GM12874 (cell line): ENCODE measurements around the gene C9orf43.

Experiments
- TF ChIP-seq, protein P1 (sequence below): IDR thresholded peaks from 2 replicates; pipeline ENCODE4 v1.5.1; 2011; ENCODE audit warnings: low read depth, mild to moderate bottlenecking, control low read depth, low read length, moderate library complexity; ENCODE audit not compliant: insufficient read depth

C9orf43 gene

DNA sequence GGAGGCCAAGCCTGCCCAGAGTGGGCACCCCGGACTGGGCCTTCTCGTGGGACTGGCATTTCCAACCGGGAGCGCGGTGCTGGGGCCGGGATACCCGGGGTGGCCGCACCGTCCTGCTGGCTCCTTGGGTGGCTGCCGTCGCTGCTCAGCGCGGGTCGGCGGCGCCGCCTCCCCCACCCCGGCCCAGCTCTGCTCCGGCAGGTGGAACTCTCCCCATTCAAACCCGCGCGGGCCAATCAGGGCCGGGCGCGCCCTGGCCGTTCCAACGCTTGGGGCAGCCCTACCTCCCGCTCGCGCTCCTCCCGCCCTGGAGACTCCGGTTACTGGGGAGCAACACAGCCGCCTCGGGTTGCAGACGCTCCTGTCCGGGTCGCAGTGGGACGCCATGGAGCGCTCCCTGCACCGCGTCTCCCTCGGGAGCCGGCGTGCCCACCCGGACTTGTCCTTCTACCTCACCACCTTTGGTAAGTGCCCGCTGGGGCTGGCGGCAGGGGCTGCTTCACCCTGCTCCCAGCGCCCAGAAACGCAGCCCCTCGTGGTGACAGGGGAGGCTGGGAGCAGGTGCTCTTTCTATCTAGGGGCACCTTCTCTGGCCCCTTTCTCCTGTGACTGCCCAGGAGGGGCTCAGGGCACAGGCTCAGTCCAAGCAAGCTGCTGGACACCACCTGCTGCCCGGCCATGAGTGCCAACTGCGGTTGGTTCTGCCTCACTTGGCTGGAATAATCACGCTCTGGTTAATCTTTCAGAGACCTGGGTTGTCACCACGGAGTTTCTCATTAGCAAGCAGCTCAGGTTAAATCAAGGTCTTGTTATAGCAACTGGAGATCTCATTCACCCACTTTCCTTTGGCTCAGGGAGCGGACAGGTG is 53.1 kb downstream of the C9orf43 start, which contains the start of gene RGS3:
TSS of gene RGS3 (plus strand) at position 310 of the 868 bp plus-strand sequence. CDS start at position 386, 76 bp downstream.
- TF ChIP-seq, protein P1, sequence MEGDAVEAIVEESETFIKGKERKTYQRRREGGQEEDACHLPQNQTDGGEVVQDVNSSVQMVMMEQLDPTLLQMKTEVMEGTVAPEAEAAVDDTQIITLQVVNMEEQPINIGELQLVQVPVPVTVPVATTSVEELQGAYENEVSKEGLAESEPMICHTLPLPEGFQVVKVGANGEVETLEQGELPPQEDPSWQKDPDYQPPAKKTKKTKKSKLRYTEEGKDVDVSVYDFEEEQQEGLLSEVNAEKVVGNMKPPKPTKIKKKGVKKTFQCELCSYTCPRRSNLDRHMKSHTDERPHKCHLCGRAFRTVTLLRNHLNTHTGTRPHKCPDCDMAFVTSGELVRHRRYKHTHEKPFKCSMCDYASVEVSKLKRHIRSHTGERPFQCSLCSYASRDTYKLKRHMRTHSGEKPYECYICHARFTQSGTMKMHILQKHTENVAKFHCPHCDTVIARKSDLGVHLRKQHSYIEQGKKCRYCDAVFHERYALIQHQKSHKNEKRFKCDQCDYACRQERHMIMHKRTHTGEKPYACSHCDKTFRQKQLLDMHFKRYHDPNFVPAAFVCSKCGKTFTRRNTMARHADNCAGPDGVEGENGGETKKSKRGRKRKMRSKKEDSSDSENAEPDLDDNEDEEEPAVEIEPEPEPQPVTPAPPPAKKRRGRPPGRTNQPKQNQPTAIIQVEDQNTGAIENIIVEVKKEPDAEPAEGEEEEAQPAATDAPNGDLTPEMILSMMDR = no peak

DNA sequence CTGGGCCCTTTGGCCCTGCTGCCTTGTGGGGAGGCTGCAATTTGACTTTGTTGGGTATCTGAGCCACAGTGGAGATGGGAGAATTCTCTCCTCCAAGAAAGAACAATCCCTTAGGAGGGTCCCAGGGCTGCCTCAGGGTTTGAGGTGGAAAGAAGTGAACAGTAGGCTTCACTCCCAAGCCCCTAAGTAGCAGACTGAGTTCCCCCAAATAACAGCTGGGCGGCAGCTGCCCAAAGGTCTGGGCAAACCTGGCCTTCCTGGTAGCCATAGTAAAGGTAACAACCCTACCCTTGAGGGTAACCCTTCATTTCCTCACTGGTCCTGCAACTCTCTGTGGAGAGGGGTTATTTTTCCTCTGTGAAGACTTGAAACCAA is 53.7 kb downstream of the C9orf43 start:
- TF ChIP-seq, protein P1 = no peak

DNA sequence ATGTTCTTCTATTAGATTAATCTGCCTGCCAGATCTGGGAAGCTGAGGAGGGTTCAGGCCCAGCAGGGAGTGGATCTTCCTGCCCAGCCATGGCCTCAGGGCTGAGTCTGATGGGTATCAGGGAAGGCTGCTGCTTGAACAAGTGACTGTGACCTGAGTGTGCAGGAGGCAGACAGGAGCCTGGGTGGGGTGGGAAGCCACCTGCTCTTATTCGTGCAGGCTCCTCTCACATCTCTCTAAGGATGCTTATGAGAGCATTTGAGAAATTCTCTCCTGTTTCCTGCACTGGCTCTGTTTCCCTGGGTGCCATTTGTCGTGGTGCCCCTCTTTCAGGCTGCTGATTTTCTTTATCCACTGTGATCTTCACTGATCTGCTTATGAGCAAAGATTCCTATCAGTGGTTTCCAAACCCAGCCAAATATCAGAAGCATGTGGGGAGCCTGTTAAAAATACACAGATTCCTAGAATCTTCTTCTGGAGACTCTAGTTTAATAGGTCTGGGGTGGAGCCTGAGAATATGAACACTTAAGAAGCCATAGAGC is 55.1 kb downstream of the C9orf43 start:
- TF ChIP-seq, protein P1 = no peak

DNA sequence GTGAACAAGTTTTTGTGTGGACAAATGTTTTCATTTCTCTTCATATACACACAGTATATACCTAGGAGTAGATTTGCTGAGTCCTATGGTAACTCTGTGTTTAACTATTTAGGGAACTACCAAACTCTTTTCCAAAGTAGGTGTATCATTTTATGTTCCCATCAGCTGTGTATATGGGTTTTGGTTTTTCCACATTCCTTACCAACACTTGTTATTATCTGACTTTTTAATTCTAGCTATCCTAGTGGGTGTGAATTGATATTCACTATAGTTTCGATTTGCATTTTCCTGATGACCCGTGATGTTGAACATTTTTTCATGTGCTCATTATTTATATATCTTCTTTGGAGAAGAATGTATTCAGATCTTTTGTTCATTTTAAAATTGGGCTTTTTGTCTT is 56.6 kb downstream of the C9orf43 start:
- TF ChIP-seq, protein P1 = no peak

DNA sequence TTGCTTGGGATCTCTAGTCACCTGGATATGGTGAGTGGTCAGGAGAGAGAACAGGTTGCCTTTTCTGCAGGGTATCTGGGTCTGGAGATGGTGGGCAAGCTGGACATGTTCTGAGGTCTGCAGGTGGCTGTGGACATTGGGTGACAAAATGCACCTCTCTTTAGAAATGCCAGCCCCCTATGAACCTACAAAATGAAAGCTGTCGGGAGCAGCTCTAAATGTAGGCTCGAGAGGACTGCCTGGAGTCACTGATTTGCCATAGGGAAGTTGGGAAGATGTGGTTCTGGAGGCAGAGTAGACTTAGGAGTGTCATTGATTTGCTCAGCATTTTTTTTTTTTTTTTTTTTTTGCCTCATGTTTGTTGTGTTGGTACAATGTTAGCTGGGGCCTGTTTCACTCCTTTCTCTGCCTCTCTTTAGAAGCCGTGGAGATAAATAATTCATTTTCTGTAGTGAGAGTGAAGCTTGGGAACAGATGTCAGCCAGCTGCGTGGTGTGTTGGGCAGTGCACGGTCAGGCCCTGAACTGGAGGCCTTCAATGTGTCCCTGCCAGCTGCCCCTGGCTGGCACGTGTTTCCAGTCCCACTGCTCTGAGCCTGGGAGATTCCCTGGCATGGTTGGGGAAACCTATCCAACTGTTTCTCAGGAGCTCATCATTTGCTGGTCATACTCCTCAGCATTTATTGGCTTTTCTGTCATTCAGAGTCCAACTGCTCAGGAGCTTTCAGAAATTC is 58.3 kb downstream of the C9orf43 start:
- TF ChIP-seq, protein P1 = no peak

DNA sequence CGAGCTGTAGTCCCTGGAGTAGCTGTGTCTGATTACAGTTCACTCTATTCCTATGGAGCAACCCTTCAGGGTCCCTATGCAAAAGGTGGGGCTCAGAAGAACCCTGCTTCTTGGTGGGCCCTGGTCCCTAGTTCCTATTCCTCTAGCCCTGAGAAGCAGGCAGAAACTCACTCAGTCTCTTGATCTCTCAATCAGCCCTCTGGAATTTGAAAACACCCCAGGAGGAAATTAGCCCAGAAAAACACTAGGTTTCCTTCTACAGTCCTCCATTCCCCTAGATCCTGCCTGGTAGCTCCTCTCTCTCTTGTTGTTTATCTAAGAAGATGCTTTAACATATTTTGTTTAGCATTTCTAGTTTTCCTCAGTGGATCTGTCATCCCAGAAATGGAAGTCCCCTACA is 60.6 kb downstream of the C9orf43 start:
- TF ChIP-seq, protein P1 = no peak

DNA sequence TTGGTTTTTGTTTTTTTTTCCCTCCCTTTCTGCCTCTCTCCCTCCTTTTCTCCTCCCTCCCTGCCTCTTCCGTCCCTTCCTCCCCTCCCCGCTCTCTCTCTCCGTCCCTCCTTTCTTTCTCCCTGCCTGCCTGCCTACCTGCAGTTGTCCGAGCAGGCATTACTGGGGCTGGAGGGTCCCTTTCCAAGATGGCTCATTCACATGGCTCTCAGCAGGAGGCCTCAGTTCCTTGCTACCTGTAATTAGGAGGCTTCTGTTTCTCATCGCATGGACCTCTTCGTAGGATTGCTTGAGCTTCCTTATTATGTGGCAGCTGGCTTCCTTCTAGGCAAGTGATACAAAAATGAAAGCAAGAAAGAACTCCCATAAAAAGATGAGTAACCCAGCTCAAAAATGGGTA is 61.0 kb downstream of the C9orf43 start:
- TF ChIP-seq, protein P1 = no peak
